ENCODE data around the gene CD3E.

The CD3E gene

DNA sequence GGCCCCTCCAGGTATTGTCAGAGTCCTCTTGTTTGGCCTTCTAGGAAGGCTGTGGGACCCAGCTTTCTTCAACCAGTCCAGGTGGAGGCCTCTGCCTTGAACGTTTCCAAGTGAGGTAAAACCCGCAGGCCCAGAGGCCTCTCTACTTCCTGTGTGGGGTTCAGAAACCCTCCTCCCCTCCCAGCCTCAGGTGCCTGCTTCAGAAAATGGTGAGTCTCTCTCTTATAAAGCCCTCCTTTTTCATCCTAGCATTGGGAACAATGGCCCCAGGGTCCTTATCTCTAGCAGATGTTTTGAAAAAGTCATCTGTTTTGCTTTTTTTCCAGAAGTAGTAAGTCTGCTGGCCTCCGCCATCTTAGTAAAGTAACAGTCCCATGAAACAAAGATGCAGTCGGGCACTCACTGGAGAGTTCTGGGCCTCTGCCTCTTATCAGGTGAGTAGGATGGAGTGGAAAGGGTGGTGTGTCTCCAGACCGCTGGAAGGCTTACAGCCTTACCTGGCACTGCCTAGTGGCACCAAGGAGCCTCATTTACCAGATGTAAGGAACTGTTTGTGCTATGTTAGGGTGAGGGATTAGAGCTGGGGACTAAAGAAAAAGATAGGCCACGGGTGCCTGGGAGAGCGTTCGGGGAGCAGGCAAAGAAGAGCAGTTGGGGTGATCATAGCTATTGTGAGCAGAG is at the start of gene CD3E:
CD3E (plus strand) TSS at position 163 of the 681 bp plus-strand sequence; CDS start at position 386, 223 bp downstream.
- FAIRE-seq: no peak

DNA sequence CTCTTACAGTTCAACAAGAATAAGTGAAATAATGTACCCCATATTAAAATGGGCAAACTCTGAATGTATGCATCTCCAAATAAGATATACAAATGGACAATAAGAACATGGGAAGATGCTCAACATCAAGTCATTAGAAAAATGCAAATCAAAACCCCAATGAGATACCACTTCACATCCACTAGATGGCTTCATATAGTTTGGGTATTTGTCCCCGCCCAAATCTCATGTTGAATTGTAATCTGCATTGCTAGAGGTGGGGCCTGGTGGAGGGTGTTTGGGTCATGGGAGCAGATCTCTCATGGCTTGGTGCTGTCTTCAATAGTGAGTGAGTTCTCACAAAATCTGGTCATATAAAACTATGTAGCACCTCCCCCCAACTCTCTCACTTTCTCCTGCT is 46.1 kb upstream of the CD3E start:
- no peak for FAIRE-seq

DNA sequence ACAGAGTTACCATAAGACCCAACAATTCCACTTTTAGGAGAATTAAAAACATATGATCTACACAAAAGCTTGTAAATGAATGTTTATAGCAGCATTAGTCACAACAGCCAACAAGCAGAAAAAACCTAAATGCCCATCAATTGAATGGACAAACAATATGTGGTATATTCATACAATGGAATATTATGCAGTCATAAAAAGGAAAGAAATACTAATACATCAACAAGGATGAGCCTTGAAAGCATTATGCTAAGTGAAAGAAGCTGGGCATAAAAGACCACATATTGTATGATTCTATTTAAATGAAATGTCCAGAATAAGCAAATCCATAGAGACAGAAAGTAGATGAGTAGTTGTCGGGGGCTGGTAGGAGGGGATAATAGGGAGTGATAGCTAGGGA is 45.4 kb upstream of the CD3E start:
- no peak for FAIRE-seq

DNA sequence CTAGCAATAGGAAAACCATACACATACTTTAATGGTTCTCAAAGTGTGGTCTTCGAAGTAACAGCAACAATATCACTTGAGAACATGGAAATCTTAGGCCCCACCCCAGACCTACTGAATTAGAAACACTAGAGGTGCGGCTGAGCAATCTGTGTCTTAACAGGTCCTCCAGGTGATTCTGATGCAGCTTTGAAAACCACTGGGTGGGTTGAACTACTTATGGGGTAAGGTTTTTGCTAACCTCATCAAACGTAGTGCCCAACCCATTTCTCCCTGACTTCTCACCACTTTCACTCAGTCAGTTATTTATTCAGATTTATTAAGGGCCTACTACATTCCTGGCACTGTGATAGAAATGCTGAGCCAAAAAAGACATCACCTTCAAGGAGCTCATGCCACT is 44.2 kb upstream of the CD3E start:
- no peak for FAIRE-seq

DNA sequence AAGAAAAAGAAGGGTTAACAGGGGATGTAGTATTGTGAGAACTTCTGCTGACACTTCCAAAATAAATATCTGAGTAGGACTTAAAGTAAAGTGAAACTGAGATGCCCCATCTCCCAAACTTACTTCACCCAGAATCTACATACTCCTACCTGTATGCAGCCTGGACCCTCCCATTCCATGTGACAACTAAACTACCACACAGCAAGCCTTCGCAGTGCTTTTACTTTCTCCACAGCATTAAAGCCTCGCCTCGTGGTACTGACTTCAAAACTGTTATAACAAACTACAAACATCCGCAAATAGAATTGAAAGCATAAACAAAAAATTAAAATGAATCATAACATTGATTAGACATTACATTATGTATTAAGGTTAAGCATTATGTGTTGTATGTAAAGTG is 41.4 kb upstream of the CD3E start:
- FAIRE-seq: no peak

DNA sequence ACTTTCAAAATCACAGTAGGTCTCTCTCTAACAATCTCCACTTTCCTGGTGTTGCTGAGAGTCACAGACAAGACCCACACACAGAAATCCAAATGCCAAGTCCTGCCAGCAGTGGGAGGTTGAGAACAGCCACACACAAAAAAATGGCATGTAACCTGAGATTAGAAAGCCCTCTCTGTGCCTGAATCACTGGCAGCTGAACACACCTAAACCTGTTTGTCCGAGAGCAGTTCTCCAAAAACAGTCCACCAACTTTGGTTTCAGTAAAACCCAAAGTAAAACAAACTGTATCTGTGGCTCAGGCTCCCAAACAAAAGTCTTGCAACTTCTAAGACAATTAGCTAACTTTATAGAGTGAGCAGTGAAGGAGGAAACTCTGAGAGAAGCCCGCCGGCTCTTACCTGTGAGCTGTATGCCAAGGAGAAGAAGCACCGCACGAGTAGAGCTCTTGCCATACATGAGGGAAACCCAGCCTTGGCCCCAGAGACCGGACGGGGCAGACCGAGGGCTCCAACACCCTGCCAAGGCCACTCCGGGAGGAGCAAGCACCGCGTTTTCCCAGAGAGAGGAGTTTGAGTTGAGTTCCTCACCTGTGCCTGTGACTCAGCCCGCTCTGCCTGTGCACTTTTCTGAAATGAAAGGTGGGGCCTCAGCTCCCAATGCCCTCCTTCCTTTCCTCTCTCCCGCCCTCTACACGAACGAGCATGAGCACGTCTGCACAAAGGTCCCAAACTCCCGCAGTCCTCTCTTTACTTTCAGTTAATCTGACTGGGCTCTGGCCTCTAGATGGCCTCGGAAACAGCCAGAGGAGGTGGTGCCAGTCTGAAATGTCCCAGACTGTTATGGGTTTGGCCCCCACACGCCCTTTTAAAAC is 40.6 kb upstream of the CD3E start, which contains the start of gene MPZL2:
MPZL2 (minus strand) TSS at position 603 of the 874 bp plus-strand sequence; CDS start at position 459, 144 bp downstream.
- no peak for FAIRE-seq

DNA sequence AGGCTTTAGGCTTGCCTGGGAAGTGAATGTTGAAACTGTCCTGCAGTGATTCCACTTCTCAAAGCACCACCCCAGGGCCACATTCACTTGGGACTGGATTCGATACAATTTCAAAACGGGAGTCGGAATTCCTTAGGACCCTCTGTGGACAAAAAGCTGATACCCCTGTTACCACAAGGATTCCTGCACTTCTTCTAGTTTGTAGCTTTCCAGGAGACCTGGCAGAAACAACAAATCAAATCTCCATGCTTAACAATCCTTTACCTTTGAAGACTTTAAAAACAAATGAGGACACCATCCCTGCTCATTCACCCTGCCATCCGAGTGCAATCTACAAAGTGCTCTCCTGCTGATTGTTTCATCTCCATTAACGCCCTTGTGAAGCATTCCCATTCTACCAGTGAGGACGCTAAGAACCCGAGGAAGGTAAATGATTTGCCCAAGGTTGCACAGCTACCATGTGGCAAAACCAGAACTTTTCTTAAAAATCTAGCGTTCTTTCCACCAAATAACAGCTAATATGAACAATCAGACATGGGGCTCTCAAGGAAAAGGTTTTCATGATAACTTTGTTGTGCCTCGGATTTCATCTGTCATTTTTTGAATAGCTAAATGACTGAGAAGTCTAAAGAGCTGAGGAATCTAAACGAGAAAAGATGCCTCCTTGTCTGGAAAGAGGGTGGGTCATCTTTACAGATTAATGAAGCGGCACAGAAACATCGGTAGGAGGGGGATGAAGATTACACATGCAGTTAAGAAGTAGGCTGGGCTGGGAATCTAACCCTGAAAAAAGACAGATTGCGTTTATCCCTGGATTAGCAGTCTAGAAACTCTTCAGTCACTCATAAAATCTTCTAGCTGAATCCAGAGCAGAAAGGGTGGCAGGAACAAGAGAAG is 39.7 kb upstream of the CD3E start:
- FAIRE-seq: no peak

DNA sequence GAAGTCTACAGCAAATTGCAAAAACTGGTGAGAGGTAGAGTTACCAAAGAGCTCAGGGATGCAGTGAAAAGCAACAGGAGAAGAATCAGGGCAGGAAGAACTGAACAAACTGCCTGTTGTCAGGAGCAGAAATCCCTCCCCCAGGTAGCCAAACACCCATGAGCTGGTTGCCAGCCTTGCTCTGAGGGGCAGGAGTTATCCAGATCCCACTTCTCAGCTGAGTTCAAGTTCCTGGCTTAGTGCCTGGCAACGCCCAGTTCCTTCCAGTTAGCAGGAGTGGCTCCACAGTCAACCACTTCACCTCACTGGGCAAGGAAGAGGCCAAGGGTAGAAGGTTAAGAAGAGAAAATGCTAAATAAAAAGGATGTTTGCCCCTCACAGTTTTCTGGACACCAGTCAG is 38.6 kb upstream of the CD3E start:
- FAIRE-seq: no peak

DNA sequence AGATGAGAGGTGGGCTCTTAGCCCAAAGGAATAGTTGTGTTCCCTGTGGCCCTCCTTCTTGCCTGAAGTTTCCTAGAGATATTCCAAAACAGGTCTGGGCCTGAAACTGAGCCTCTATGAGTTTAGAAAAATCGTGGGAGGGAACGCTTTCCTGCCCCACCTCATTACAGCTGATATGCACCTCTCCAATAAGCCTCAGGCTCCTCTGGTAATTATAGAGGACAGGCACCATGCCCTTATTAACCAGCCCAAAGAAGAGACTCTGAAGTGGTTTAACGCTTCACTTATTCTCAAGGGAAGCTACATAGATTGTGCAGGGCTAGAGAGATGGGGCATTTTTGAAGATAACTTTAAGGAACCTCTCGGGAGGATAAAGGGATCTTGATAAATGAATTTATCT is 37.0 kb upstream of the CD3E start:
- no peak for FAIRE-seq

DNA sequence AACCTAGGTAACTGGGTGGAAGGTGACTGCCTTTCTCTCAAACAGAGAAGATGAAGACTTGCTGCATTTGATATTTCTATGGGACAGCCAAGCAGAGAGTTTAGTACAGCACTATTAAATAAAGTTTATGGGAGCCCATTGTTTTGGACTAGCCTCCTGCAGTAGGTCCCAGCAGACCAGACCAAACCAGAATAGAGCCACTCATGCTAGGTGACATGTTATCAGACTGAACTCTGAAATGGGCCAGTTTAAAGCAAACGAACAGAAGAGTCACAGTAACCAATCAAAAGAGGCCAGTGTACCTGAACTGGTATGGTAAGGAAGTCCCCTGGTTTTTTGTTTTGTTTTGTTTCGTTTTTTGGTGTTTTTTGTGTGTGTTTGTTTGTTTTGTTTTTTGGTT is 32.5 kb upstream of the CD3E start:
- no peak for FAIRE-seq

DNA sequence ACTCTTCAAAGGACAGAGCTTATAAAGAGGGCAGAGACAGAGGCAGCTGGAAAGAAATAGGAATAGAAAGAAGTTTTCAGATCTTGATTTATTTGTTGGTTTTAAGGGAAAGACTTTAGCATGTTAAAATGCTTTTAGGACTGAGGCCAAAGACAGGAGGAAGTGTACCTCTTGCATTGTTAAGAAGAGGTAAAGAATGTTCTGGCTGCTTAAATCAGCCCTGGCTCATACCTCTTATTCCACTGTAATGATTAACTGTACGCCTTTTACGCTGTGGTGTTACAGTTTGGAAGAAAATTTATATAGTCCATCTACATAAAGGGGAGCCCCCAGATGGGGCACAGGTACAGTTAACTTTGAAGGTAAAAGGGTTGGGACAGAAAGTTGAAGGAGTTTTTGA is 30.3 kb upstream of the CD3E start:
- FAIRE-seq: no peak

DNA sequence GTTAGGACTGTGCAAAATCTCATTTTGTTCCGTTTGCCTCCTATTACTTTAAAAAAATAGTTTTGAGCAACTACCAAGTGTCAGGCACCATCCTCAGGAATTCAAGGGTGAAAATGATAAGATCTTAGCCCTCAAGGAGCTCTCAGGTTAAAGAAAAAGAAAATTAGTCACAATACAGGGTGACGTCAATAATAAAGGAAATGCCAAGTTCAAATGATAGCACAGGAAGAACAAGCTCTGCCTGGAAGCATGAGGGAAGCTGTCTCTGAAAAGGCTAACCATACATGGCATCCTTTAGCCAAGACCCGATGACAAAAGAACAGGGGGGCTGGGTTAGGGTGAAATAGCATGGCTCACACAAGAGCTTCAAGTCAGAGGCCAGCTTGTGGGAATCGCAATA is 29.4 kb upstream of the CD3E start:
- no peak for FAIRE-seq

DNA sequence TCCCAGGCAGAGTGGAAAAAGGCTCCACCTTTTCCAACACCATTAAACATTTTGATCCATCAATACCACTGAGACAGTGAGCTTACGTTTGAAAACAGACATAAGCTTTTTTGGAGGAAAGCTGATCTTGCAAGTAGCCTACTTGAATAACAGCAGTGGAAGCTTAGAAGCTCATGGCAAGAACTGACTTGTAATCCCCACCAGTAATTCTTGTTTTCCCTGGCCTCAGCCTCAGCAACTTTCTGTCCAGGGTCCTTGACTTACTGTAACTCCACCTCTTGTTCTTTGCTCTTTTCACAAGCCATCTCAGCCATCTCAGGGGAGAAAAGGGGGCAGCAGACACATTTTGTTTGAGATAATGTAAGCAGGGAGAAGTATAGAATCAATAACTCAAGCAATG is 28.1 kb upstream of the CD3E start:
- FAIRE-seq: no peak

DNA sequence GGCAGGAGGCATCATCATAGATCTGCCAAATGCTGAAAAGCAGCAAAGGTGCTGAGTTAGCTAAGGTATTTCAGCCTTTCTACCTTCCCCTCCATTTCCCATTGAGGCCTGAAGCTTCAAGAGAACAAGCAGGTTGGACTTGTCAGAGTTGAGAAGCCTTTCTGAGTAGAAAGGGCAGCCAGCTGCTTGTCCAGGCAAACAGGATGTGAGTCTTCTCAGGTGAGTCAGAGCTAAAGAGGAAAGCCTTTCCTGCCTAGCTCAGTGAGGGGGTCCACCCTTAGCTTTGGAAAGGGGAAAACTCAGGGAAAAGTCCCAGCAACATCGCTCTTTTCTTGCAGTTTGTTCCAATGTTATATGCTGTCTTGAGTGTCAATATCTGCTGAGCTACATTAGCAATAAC is 27.2 kb upstream of the CD3E start:
- FAIRE-seq: no peak

DNA sequence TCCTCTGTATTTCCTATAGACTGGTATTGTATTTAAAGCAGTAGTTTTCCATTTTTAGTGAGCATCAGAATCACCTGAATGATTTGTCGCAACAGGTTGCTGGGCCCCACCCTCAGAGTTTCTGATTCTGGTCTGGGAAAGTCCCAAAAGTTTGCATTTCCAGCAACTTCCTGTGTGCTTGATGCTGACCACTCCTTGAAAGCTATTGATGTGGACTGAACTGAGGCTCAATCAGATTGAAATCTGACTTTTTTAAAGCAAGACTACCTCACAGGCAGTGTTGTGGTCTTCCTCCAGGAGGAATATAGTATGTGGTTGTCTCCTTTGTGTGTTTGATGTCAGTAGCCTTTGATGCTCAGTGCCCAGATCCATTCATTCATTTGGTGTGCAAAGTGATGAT is 23.2 kb upstream of the CD3E start:
- FAIRE-seq: no peak

DNA sequence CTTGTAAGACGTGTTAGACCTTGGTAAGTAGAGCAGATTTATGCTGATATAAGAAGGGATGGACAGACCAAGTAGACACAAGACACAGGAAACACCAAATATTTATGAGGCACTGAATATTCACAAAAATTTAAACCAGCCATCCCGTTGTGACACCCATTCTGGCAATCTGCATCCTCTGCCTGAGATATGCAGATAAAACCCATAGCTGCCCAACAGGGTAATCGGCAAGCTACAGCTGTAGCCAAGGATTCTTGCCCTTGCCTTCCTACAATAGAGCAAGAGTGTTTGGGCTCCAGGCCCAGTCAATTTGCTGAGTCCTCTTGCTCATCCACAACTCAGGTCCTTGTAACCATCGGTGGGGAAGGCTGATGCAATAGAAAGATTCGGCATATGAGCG is 21.9 kb upstream of the CD3E start:
- no peak for FAIRE-seq

DNA sequence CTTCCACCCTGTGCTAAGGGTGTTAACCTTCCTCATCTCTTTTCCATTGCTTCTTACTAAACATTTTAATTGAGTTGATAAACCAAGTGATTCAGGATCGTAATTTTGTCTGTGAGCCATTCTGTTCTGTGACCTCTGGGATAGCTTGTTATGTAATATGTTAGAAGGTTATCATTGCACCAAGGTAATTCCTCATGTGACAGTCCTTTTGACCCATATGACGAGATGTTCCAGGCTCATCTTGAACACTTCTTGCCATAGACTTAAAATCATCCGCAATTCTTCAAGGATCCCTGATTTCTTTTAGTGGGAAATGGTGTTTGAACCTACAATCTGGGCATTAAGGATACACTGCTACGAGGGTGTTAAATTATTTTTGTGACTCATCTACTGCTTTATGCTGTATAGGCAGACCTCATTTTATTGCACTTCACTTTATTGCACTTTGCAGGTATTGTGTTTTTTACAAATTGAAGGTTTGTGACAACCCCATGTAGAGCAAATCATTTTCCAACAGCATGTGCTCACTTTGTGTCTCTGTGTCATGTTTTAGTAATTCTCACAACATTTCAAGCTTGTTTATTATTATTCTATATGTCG is 21.4 kb upstream of the CD3E start:
- FAIRE-seq: no peak

DNA sequence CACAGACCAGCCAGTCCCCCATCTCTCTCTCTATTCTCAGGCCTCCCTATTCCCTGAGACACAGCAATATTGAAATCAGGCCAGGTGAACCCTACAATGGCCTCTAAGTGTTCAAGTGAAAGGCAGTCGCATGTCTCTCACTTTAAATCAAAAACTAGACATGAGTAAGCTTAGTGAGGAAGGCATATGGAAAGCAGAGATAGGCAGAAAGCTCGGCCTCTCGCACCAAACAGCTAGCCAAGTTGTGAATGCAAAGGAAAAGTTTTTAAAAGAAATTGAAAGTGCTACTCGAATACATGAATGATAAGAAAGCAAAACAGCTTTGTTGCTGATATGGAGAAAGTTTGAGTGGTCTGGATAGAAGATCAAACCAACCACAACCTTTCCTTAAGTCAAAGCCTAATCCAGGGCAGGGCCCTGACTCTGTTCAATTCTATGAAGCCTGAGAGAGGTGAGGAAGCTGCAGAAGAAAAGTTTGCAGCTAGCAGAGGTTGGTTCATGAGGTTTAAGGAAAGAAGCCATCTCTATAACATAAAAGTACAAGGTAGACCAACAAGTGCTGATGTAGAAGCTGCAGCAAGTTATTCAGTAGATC is 20.7 kb upstream of the CD3E start:
- no peak for FAIRE-seq

DNA sequence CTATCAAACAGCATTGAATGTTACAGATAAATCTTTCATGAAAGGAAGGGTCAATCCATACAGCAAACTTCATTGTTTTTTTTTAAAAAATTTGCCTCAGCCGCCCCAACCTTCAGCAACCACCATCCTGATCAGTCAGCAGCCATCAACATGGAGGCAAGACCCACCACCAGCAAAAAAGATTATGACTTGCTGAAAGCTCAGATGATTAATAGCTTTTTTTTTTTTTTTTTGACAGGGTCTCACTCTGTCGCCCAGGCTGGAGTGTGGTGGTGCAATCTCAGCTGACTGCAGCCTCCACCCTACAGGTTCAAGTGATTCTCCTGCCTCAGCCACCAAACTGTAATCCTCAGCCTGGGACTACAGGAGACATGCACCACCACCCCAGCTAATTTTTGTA is 18.0 kb upstream of the CD3E start:
- no peak for FAIRE-seq

DNA sequence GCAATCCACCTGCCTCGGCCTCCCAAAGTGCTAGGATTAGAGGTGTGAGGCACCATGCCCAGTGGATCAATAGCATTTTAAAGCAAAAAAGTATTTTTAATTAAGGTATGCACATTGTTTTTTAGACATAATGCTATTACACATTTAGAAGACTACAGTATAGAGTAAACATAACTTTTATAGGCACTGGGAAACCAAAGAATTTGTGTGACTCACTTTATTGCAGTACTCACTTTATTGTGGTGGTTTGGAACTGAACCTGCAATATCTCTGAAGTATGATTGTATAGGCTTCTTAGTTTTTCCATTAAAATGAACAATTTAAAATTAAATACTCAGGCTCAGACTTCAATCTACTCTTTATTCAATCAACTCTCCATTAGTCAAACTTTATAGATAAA is 17.5 kb upstream of the CD3E start:
- no peak for FAIRE-seq

DNA sequence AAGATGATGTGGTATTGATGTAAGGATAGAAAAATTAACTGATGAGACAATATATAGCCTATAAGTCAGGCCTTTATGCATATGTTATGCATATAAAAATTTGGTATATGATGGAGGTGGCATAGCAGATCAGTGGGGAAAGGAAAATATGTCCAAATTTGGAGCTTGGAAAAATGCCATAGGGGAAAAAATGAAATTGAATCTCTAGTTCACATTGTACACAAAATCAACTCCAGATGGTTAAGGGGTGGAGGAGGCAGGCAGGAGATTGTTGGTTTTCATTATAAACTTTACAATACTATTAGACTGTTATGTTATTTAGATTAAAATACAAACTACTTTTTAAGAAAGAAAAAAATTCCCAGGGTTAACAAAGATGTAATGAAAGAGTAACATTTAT is 15.1 kb upstream of the CD3E start:
- FAIRE-seq: no peak

DNA sequence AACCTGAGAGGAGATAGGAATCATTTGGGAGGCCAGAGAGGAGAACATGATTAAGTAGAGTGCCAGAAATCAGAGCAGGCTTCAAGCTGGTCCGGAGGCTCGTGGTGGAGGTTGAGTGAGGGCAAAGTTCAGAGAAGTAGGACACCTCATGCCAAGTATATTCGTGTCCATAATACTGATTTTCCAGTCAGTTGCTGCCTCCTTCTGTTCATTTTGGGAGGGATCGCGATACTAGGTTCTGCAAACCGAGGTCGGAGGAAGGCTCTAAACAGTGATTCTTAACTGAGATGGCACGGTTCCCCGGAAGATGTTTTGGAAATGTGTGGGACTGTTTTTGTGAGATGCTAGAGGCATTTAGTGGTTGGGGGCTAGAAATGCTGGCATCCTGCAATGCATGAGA is 13.6 kb upstream of the CD3E start:
- FAIRE-seq: no peak
